Skeletal muscle satellite cell (primary cell): ENCODE measurements around the gene SAFB2.
"Not testable (repeated sequence)": the region's sequence is repeated elsewhere in the genome, so short reads cannot be mapped to it uniquely, and the experiment has no call there.

Source experiments
- H3K27me3 ChIP-seq: 2 replicates; pipeline ENCODE4 v1.7.0; 2013; ENCODE audit warnings: low read length; ENCODE audit not compliant: control insufficient read depth, insufficient read depth
- H3K36me3 ChIP-seq: 2 replicates; pipeline ENCODE4 v1.7.0; 2013; ENCODE audit warnings: mild to moderate bottlenecking, control low read depth, low read length; ENCODE audit not compliant: insufficient read depth
- H3K4me1 ChIP-seq: 2 replicates; pipeline ENCODE4 v1.7.0; 2013; ENCODE audit warnings: low read length; ENCODE audit not compliant: control insufficient read depth, insufficient read depth
- H3K4me2 ChIP-seq: 2 replicates; pipeline ENCODE4 v1.7.0; 2013; ENCODE audit warnings: mild to moderate bottlenecking, low read length
- H3K4me3 ChIP-seq: 2 replicates; pipeline ENCODE4 v1.7.0; 2013; ENCODE audit warnings: low read length
- H3K9ac ChIP-seq: 2 replicates; pipeline ENCODE4 v1.7.0; 2013; ENCODE audit warnings: mild to moderate bottlenecking, low read depth, low read length, moderate library complexity
- H3K9me3 ChIP-seq: replicated peaks from 2 replicates; pipeline ENCODE4 v1.7.0; 2013; ENCODE audit warnings: mild to moderate bottlenecking, control low read depth, low read length

Gene SAFB2

DNA sequence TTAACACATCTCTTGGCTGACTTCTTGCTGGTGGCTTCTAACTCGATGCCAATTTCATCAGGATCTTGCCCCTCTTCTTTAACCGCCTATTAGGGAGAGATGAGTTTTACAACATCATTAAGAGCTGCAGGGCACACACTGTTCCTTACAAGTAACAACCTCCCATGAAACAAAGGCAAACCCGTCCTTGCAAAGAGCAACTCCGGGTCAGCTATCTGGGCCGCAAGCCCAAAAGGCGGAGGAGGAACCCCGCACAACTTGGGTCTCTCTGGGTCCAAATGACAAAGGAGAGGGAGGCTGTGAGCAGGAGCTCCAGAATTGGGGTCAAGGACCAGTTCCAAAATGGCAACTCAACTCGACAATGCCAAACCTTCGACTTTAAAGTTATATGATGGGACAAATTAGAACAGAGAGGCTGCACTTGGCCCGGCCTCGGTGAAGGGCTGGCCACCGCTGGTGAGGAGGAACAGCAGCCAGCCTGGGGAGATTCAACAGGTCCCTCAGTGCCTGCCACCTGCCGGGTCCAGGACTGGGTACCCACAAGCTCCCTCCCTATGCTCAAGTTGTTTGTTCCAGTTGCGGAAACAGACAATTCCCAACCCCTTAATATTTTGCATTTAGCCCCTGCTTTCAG is 1.1 kb downstream of the SAFB2 start:
- Histone ChIP-seq H3K4me1 (peaks cover 30% of the 10 kb centered on the region), H3K4me2 (peak overlapping the region; percentile 98), H3K9ac (peak overlapping the region; percentile 94), H3K36me3 (peaks cover 53% of the 10 kb centered on the region), H3K4me3 (peak overlapping the region; percentile 98), H3K27me3 (no peaks in the 10 kb centered on the region), H3K9me3 (no peaks in the 10 kb centered on the region)

DNA sequence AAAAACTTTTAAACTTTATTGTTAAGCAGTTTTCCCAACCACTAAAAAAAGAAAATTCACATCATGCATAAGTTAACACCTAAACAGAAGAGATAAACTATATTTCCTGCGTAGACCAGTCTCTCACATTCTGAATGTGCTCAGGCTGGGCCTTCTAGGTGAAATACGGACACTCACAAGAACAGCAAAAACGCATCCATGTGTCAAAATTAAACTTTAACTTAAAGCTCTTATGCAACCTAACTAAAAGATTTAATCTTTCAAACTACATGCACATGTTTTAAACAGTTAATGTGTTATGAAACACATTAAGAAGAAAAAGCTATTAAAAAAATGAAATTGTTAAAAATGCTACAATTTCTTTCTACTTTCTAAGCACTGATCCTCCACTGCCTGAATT is 2.6 kb downstream of the SAFB2 start:
- peaks cover 51% of the 10 kb centered on the region for H3K36me3 ChIP-seq
- H3K9me3 ChIP-seq, result no peaks in the 10 kb centered on the region
- no peak overlapping the region for H3K9ac ChIP-seq
- H3K4me3 ChIP-seq, result no peak overlapping the region
- H3K27me3 ChIP-seq, result no peaks in the 10 kb centered on the region
- H3K4me2 ChIP-seq, result no peak overlapping the region
- H3K4me1 ChIP-seq, result peaks cover 34% of the 10 kb centered on the region

DNA sequence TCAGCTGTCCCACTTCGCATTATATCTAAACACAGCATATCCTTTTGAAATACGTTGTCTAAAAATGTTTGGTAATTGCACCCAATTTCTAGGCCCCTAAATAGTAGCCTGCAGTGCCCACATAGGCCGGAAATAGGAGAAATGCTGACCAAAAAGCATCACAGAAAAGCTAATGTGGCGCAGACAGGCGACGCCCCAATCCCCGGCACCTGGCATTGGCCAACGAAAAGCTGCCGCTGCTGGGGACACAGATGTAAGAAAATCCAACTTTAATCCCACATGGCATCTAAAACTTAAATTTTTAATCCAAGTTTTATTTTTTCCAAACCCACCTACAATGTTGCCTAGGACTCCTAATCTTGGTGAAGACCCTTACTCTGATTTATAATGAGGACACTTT is 4.0 kb downstream of the SAFB2 start:
- Histone ChIP-seq H3K4me3 (no peak overlapping the region), H3K27me3 (no peaks in the 10 kb centered on the region), H3K36me3 (peaks cover 61% of the 10 kb centered on the region), H3K9ac (no peak overlapping the region), H3K4me2 (peak overlapping the region; percentile 42), H3K4me1 (peaks cover 36% of the 10 kb centered on the region), H3K9me3 (no peaks in the 10 kb centered on the region)

DNA sequence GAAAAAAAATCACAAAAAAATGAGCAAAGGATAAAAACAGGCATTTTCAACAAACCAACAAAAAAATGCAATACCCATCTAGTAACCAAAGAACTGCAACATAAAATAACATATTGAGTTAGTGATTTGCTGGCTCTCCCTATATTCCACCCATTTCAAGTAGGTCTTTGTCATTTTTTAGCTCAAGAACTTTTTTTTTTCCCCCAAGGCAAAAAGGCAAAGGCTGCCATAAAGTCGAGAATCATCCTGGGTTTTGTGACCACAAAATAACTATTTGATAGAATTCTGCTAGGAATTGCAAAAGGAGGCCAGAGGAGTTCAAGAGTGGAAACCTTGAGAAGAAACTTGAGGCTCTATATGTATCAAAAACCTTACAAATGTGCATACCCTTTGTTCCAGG is 5.5 kb downstream of the SAFB2 start:
- Histone ChIP-seq H3K4me1 (peaks cover 36% of the 10 kb centered on the region), H3K9me3 (no peaks in the 10 kb centered on the region), H3K27me3 (no peaks in the 10 kb centered on the region), H3K36me3 (peaks cover 76% of the 10 kb centered on the region), H3K9ac (no peak overlapping the region), H3K4me3 (no peak overlapping the region), H3K4me2 (no peak overlapping the region)

DNA sequence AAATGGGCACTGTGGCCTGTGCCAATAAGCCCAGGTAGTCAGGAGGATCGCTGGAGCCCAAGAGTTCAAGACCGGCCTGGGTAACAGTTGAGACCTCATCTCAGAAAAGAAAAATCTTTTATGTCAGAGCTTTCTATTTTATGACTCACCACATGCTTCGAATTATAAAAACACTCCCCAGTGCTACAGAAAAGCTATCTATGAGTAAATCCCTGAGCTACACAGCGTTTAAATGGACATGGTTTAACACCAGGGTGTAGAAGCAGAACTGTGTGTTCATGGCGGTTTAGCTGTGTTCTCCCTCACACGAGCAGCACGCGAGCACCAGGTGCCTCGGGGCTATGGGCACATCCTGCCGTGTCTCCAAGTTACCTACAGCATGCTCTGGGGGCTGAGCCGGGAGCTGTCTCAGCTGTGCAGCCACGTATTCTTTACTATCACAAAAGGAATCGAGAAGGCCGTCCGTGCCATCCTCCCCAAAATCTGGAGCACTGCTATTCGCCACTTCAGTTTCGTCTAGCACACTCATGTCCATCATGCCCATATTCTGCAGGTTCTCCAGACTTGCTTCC is 6.7 kb downstream of the SAFB2 start:
- H3K27me3 ChIP-seq, result no peaks in the 10 kb centered on the region
- no peak overlapping the region for H3K4me3 ChIP-seq
- peaks cover 78% of the 10 kb centered on the region for H3K36me3 ChIP-seq
- H3K4me2 ChIP-seq, result no peak overlapping the region
- H3K4me1 ChIP-seq, result peaks cover 27% of the 10 kb centered on the region
- no peak overlapping the region for H3K9ac ChIP-seq
- no peaks in the 10 kb centered on the region for H3K9me3 ChIP-seq

DNA sequence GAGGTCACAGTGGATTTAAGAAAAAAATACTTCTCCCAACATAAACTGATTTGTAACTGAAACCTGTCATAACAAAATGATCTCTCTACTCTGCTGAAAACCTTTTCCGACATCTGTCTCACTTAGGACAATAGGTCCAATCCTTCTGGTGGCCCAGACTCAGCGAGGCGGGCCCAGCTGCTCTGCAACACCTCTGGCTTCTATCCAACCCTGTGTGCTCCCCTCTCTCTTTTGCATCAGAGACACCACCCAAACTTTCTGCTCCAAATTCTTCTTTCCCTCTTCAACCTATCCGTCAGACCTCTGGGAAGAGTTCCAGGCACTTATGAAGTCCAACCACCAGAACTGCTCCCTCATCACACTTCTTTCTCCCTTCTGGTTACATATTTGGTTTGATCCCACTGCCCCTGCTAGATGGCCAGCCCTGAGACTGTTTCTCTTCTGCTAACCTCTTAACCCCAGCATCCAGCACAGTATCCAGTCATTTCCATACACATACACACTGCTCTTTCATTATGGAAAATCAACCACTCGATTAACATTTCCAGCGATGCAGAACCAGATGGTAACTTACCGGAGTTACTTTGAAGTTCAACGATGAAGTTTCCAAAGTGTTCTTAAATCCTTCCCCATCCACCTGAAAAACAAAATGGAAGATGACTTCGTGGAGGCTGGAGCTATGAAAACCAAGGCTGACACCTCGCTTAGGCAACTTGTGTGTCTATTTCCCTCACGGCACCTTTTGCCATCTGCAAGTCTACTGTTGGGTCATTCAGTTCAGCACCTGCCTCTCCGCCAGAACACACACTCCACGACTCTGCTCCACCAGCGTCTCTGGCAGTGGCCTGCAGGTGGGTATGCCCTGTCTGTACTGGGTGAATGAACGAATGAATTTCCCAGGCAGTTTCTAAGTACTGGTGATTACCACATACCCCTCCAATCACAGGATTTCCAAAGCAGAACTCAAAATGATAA is 9.4 kb downstream of the SAFB2 start:
- peaks cover 77% of the 10 kb centered on the region for H3K36me3 ChIP-seq
- no peaks in the 10 kb centered on the region for H3K27me3 ChIP-seq
- no peak overlapping the region for H3K4me3 ChIP-seq
- no peak overlapping the region for H3K9ac ChIP-seq
- H3K4me2 ChIP-seq, result no peak overlapping the region
- no peaks in the 10 kb centered on the region for H3K9me3 ChIP-seq
- H3K4me1 ChIP-seq, result peaks cover 18% of the 10 kb centered on the region

DNA sequence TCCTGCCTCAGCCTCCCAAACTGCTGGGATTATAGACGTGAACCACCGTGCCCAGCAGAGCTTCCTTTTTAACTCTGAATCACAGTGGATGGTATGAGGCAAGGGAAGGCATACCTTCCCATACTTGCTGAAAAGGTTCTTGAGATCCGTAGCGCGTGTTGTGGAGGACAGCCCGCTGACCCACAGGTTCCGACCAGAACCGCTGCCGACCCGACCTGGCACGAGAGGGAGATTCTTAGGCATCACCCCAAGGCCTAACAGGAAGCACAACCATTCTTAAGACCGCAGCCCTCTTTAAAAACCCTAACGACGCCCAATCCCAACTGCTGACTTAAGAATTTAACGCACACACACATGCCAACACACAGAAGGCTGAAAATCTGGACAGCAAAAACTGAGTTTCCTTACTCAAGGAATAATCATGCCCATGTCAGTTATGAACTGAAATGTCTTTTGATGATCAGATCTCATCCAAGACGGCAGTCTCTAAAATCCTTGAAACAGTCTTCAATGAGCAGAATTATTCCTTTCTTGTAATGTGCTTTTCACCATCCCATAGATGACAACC is 12.6 kb downstream of the SAFB2 start:
- Histone ChIP-seq H3K27me3 (no peaks in the 10 kb centered on the region), H3K4me3 (no peak overlapping the region), H3K36me3 (peaks cover 78% of the 10 kb centered on the region), H3K4me1 (peaks cover 13% of the 10 kb centered on the region), H3K4me2 (no peak overlapping the region), H3K9ac (no peak overlapping the region), H3K9me3 (no peaks in the 10 kb centered on the region)

DNA sequence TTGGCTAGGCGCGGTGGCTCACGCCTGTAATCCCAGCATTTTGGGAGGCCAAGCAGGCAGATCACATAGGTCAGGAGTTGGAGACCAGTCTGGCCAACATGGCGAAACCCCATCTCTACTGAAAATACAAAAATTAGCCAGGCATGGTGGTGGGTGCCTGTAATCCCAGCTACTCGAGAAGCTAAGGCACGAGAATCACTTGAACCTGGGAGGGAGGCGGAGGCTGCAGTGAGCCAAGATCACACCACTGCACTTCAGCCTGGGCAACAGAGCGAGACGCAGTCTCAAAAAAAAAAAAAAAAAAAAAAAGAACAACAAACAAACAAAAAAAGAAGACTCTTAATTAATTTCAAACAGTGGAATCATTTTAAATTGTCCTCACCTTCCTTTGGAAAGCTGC is 13.8 kb downstream of the SAFB2 start:
- not testable (repeated sequence) for H3K27me3 ChIP-seq, H3K4me1 ChIP-seq, H3K4me3 ChIP-seq, H3K9ac ChIP-seq, H3K4me2 ChIP-seq, H3K9me3 ChIP-seq
- H3K36me3 ChIP-seq, result peaks cover 78% of the 10 kb centered on the region

DNA sequence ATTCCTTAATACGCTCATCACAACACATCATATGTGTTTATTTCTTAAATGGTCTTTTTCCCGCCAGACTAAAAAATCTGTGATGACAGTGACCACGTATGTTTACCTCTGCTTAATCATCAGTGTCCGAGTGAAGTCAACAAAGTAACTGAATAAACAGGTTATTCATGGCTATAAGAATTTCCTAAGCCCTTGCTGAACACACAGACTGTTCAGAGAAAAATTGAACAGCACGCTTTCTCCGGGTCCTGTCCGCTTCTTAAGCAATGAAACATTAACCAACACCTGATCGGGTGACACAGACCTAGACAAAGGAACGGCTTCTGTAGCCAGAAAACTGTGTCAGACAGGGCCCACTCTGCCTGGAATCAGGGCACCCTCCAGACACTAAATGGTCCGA is 14.3 kb downstream of the SAFB2 start:
- Histone ChIP-seq H3K9ac (no peak overlapping the region), H3K4me3 (no peak overlapping the region), H3K4me1 (peaks cover 7% of the 10 kb centered on the region), H3K9me3 (no peaks in the 10 kb centered on the region), H3K36me3 (peaks cover 78% of the 10 kb centered on the region), H3K4me2 (no peak overlapping the region), H3K27me3 (no peaks in the 10 kb centered on the region)

DNA sequence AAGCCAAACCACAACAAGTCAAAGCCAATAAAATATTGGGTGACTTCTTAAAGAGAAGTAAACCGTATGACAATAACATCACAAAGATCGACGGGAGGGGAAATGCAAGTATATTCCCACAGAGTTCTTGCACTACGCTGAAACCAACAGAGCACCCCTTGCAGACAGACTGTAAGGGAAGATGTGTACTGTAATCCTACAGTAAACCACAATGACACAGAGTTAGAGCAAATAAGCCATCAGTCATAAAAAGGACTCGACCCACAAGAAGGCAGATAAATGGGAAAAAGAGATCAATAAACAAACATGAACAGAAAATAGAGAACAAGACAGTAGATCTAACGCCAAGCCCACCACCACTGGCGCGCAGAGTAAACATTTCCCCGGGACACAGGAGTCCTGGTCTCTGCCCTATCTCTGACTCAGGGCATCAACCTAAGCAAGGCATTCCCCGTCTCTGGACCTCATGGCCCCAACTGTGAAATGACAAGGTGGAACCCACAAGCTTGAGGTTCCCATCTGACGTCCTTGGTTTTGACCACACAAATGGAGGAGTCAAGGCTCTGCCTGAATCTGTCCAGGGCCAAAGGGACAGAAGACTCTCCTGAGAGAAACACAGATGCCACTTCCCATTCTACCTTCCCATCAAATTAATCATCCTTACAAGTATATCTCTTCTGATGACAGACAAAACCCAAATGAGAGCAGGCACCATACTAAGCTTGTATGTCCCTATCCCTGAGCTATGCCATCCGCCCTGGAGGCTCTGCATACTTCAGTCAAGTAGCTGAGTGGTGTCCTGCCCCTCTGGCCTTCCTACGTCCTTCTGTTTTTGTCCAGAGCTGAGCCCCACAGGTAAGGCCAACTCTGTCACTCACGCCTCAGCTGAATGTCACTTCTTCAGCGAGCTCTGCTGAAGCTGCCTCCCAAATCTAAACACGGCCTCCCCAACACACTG is 15.0 kb downstream of the SAFB2 start:
- no peak overlapping the region for H3K9ac ChIP-seq
- H3K27me3 ChIP-seq, result no peaks in the 10 kb centered on the region
- H3K4me2 ChIP-seq, result no peak overlapping the region
- H3K36me3 ChIP-seq, result peaks cover 74% of the 10 kb centered on the region
- no peaks in the 10 kb centered on the region for H3K9me3 ChIP-seq
- H3K4me3 ChIP-seq, result no peak overlapping the region
- peaks cover 7% of the 10 kb centered on the region for H3K4me1 ChIP-seq
